Vagina (tissue), 2 donors: ENCODE data around the gene CDC42EP2. TPM values are rescaled to one million over a fixed set of nuclear protein-coding genes. Genes with fewer than 3 reads are reported as not detected.

Experiments used
- DNase-seq, 2 donors: peaks; one replicate each; pipeline ENCODE4 v3.0.0-alpha.2; 2017; ENCODE audit errors: extremely low spot score in 2 of 2
- H3K27ac ChIP-seq: fragments of 200-600 bp; sonication (generic); one replicate; pipeline ENCODE4 v1.5.1; 2019
- H3K27me3 ChIP-seq: fragments of 200-600 bp; sonication (generic); one replicate; pipeline ENCODE4 v1.5.1; 2019
- H3K36me3 ChIP-seq, 2 donors: fragments of 200-600 bp; sonication (generic); one replicate each; pipeline ENCODE4 v1.5.1; 2017 to 2019
- H3K4me1 ChIP-seq: fragments of 200-600 bp; sonication (generic); one replicate; pipeline ENCODE4 v1.5.1; 2019
- H3K4me3 ChIP-seq, 2 donors: fragments of 200-600 bp; sonication (generic); 1 replicate in 1 of 2; 2 replicates in 1 of 2; pipeline ENCODE4 v1.5.1; 2016 to 2019
- H3K9me3 ChIP-seq: fragments of 200-600 bp; sonication (generic); one replicate; pipeline ENCODE4 v1.5.1; 2019
- POLR2A ChIP-seq, 2 donors: fragments of 450-650 bp; IDR thresholded peaks; one replicate each; pipeline ENCODE4 v1.6.1; 2017; ENCODE audit warnings: antibody characterized with exemption in 2 of 2, mild to moderate bottlenecking in 2 of 2, moderate library complexity in 2 of 2
- POLR2AphosphoS5 ChIP-seq, 2 donors: sonication (generic); formaldehyde crosslinking; IDR thresholded peaks; one replicate each; pipeline ENCODE4 v1.9.0; 2017; ENCODE audit warnings: antibody characterized with exemption in 2 of 2, mild to moderate bottlenecking in 2 of 2, low read depth in 1 of 2; ENCODE audit not compliant: insufficient read depth in 1 of 2
- intact Hi-C: fragments of 100-400 bp; cut with DNase I; formaldehyde crosslinking; loops from one replicate; pipeline ENCODE4 v1.15.1; 2023
- total RNA-seq: library from RNA; depleted of rRNA; stranded (reverse); fragments of >200 nt; gene quantifications from one replicate; pipeline ENCODE4 v1.2.3, GENCODE V29; 2016
- TF ChIP-seq, protein P1 (sequence below), 3 experiments: fragments of 450-650 bp in 2 of 3; fragments of 200-600 bp in 1 of 3; sonication (generic) in 1 of 3; IDR thresholded peaks; one replicate each; pipeline ENCODE4 v1.5.1; 2017 to 2019; ENCODE audit warnings: antibody characterized with exemption in 3 of 3, mild to moderate bottlenecking in 2 of 3, moderate library complexity in 2 of 3

The CDC42EP2 gene
- total RNA-seq, 1 donor from 2014 or later = 27.7 TPM

DNA sequence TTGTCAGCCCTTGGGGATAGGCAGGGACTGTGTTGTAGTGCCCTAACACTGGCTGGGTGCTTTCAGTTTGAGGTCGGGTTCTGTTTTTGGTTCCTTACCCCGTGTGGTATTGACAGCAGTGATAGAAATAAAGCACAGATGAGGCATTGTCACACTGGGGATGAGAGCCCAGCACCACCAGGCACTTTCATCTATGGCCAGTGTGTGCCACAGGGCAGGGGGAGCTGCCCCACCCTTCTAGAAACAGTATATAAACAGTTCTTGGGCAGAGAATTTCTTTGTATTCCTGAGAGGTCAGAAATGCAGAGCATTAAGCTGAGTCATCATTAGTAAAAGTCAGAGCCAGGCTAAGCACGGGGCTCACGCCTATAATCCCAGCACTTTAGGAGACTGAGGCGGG lies 23.1 kb upstream of the CDC42EP2 start:
- intact Hi-C loops = no loop called here
- Histone ChIP-seq H3K9me3 (no peaks in the 10 kb centered on the region), H3K36me3 (peaks cover 0 to 6% of the 10 kb centered on the region in 2 donors), H3K27me3 (no peaks in the 10 kb centered on the region), H3K4me1 (peaks cover 69% of the 10 kb centered on the region), H3K27ac (peak overlapping the region; percentile 82), H3K4me3 (peak overlapping the region in 1 of 2 donors; percentile 15)
- TF ChIP-seq, protein P1, sequence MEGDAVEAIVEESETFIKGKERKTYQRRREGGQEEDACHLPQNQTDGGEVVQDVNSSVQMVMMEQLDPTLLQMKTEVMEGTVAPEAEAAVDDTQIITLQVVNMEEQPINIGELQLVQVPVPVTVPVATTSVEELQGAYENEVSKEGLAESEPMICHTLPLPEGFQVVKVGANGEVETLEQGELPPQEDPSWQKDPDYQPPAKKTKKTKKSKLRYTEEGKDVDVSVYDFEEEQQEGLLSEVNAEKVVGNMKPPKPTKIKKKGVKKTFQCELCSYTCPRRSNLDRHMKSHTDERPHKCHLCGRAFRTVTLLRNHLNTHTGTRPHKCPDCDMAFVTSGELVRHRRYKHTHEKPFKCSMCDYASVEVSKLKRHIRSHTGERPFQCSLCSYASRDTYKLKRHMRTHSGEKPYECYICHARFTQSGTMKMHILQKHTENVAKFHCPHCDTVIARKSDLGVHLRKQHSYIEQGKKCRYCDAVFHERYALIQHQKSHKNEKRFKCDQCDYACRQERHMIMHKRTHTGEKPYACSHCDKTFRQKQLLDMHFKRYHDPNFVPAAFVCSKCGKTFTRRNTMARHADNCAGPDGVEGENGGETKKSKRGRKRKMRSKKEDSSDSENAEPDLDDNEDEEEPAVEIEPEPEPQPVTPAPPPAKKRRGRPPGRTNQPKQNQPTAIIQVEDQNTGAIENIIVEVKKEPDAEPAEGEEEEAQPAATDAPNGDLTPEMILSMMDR (IDR thresholded peaks at IDR 0.05) = no peak
- DNase-seq = no peak

DNA sequence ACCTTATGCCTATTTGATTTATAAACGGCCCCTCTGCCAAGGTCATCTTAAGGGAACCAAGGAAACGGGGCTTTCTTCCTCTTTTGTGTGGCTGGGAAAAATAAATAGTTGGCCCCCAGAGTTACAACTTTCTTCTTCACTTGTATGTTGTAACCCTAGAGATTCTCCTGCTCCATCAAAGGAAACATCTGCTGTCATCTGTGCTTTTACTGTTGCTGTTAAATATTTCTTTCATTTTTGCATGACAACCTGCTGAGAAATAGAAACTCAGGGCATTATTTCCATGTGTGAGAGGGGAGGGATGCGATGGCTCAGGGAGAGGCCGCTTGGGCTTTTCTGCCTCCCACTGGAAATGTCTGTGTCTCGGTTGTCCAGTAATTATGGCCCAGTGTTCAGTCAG lies 21.8 kb upstream of the CDC42EP2 start:
- TF ChIP-seq POLR2AphosphoS5 (IDR thresholded peaks at IDR 0.05; ENCODE audit: insufficient read depth in 1 of 2, low read depth in 1 of 2) = no peak
- TF ChIP-seq POLR2A (IDR thresholded peaks at IDR 0.05) = no peak
- TF ChIP-seq, protein P1 (IDR thresholded peaks at IDR 0.05) = no peak
- Histone ChIP-seq H3K36me3 (peaks cover 0 to 6% of the 10 kb centered on the region in 2 donors), H3K4me1 (peaks cover 82% of the 10 kb centered on the region), H3K27me3 (no peaks in the 10 kb centered on the region), H3K9me3 (no peaks in the 10 kb centered on the region), H3K27ac (peak overlapping the region; percentile 82), H3K4me3 (no peak overlapping the region)
- intact Hi-C loops = no loop called here
- DNase-seq = no peak

DNA sequence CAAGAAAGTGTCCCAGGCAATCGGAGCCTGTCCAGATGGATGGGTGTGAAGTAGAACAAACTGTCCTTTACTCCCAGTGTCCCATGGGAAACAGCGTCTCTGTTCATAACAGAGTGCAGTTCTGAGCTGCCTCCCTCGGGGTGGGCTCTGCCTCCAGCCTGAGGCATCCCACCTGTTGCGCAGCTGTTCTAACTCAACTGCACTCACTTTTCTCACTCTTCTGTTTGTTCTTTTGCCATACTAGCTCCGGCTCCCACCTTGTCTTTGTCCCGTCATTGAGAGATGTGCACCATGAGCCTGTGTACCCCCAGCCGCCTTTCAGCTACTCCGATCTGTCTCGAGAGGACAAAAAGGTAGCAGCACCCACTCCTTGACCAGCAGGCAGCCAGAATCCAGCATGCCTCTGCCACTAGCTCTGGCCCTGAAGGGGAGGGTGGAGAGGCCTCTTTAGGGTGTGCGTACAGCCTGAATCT lies 20.7 kb upstream of the CDC42EP2 start:
- Histone ChIP-seq H3K36me3 (peaks cover 0 to 6% of the 10 kb centered on the region in 2 donors), H3K4me3 (no peak overlapping the region), H3K9me3 (no peaks in the 10 kb centered on the region), H3K4me1 (peaks cover 89% of the 10 kb centered on the region), H3K27me3 (no peaks in the 10 kb centered on the region), H3K27ac (peak overlapping the region; percentile 82)
- intact Hi-C loops = no loop called here
- DNase-seq = no peak
- TF ChIP-seq POLR2A (IDR thresholded peaks at IDR 0.05) (no peak), POLR2AphosphoS5 (IDR thresholded peaks at IDR 0.05; ENCODE audit: insufficient read depth in 1 of 2, low read depth in 1 of 2) (peak; percentile 15 to 63)

DNA sequence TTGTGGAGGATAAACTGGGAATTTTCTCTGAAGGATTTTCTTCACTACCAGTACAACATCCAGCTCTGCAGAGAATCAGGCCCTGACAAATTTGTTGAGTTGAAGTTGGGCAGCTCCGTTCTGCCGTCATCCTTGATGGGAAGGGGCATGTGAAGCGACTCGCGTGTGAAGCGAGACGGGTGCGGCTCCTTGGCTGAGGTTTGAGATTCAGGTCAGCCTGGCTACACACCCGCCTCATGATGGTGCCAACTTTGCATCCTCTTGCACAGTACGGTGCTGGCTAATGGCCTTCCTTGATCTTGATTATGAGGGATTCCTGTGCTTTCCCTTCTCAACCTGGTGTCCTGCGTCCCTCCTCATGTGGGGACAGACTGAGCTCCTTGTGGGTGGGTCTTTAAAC lies 19.7 kb upstream of the CDC42EP2 start:
- intact Hi-C loops = no loop called here
- peak overlapping the region; percentile 82 for H3K27ac ChIP-seq
- TF ChIP-seq, protein P1 (IDR thresholded peaks at IDR 0.05) = no peak
- TF ChIP-seq POLR2A (IDR thresholded peaks at IDR 0.05) = no peak
- no peak for TF ChIP-seq POLR2AphosphoS5 (IDR thresholded peaks at IDR 0.05; ENCODE audit: insufficient read depth in 1 of 2, low read depth in 1 of 2)
- H3K27me3 ChIP-seq = no peaks in the 10 kb centered on the region
- DNase-seq = no peak
- H3K4me3 ChIP-seq = no peak overlapping the region
- peaks cover 0 to 6% of the 10 kb centered on the region in 2 donors for H3K36me3 ChIP-seq
- H3K9me3 ChIP-seq = no peaks in the 10 kb centered on the region
- peaks cover 96% of the 10 kb centered on the region for H3K4me1 ChIP-seq

DNA sequence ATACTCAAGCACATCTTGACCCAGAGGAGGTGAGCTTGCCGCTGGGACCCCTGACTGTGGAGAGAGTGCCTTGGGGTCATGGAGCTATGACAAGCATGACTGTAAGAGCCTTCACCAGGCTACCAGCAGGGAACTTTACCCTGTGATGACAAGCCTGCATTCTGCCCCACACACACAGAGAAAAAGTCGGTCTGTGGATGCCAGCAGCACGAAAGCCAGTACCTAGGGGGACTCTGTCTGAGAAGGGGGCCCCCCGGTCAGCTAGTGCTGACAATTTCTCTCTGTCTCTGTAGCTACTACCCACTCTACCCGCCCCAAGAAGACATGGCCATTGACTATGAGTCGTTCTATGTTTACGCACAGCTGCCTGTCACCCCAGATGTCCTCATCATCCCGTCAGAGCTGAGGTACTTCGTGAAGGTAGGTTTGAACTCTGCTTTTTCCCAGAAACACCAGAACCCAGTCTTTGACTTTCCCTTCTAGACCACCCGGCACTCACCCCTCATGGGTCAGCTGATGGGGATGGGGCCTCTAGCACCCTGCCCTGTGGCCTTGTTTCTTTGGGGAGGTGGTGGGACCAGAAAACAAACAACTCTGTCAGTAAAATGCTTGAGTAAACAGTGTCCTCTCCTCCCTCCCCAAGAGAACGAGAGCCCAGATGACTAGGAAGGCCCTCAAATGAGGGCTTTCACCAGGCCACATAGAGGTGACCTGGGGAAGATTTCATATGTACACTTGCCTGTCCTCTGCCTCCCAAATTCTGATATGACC lies 18.9 kb upstream of the CDC42EP2 start:
- DNase-seq = no peak
- intact Hi-C loops = no loop called here
- Histone ChIP-seq H3K4me3 (no peak overlapping the region), H3K27me3 (no peaks in the 10 kb centered on the region), H3K27ac (peak overlapping the region; percentile 82), H3K36me3 (peaks cover 0 to 6% of the 10 kb centered on the region in 2 donors), H3K4me1 (peaks cover 92% of the 10 kb centered on the region), H3K9me3 (no peaks in the 10 kb centered on the region)
- no peak for TF ChIP-seq POLR2A (IDR thresholded peaks at IDR 0.05)
- no peak for TF ChIP-seq POLR2AphosphoS5 (IDR thresholded peaks at IDR 0.05; ENCODE audit: insufficient read depth in 1 of 2, low read depth in 1 of 2)
- TF ChIP-seq, protein P1 (IDR thresholded peaks at IDR 0.05) = no peak
